ENCODE measurements around the gene SDSL.

The SDSL gene

DNA sequence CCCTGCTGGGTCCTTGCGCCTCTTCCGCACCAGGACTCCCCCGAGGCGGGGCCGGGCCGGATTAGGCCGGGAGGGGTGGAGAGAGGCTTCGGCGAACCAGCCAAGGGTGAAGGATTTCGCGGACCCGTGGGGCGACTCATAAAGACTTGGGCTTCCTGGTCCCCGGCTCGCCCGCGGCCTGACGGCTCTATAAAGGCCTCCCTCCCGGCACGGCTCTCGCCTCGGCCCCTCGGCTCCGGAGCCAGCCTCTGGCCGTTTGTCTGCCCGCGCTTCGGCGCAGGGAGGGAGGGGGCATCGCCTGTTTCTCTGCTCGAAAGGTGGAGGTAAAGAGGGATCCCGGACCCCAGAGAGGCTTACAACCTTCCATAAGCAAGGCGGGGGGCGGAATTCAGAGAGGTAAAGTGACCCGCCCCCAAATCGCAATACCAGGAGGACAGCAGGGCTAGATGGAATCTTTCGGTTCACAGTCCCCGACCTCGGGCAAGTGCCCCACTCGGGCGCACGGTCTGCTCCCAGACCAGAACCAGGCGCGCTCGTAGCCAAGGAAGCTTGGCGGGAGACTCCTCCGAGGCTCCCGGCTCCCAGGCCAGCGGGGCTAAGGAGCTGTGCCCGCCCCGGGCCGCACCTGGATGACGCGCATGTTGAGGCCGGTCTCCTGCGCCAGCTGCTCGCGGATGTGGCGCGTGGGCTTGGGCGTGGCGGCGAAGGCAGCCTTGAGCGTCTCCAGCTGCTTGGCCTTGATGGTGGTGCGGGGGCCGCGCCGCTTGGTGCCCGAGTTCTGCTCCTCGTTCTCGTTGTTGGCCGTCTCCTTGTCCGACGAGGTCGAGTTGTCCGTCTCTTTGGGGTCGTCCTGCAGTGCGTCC, 45.6 kb downstream of the SDSL start:
- DNase-seq (ENCODE audit: low read depth in 2 of 3, low spot score in 1 of 3) = no peak

GRCh38 chr12:113468365-113469223, 46.4 kb downstream of the SDSL start:
- DNase-seq (ENCODE audit: low read depth in 2 of 3, low spot score in 1 of 3) = no peak

- no peak for DNase-seq (ENCODE audit: low read depth in 2 of 3, low spot score in 1 of 3)
These were observed 47.2 kb downstream of the SDSL start for GRCh38 chr12:113469224-113469948.

DNA sequence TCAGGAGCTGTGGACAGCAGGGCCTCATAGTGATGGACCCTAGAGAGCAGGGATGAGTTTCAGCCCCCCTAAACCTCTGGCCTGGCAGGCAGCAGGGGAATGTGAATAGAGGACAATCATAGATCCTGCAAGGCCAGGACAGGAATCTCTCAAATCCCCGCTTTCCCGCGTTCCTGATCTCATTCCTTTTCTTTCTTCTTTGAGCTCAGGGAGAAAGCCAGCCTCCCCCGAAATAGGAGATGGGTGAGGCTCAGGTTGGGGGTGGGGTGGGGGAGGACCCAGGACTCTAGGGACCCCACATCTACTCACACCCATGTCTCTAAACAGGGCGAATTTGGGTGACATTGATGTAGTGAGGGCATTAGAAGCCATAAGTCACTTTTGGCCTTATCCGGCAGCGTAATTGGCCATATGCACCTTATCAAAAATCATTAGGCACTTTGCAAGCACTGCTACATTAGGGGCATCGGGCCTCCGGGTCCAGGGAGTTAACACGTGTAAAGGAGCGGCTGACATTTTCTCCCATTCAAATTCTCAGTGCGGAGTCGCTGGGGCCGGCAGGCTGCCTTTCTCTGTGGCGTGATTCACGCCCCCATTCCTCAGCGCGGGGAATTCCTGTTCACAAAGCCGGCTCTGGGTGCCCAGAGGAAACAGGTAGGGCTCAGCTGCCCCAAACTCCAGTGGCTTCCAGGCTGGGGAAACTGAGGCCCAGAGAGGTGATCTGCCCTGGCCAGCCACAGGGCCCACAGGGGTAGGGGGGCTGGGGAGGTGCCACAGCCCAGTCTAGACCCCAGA, 48.0 kb downstream of the SDSL start:
- DNase-seq (ENCODE audit: low read depth in 2 of 3, low spot score in 1 of 3) = no peak

- no peak for DNase-seq (ENCODE audit: low read depth in 2 of 3, low spot score in 1 of 3)
These were observed 48.9 kb downstream of the SDSL start for GRCh38 chr12:113470871-113471618.

DNA sequence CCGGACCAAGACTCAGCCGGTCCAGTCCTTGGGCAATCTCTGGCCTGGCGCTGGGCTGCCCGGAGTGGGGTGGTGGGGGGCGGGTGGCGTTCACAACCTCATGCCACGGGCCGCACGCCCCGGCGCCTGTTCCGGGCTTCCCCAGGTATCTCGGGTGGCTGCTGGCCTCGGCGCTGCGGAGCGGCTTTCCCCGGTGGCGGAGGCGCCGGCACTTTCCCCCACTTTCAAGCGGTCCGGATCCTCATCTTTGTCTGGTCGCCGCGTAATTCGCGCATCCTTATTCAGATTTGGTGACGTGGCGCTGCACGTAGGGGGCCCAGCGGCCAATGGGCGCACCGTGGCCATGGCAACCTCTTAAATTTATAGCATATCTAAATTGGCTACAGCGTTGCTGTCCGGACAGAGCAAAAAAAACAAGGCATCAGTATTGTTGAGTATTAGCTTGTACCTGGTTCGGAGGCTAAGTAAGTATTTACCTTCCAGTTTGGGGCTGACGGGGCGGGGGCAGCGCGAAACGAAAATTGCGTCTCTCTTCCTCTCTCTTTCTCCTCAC, 49.5 kb downstream of the SDSL start, which contains the start of gene LHX5:
TSS of gene LHX5 (minus strand) at position 253 of the 553 bp plus-strand sequence. CDS start 373 bp downstream, outside the sequence.
- no peak for DNase-seq (ENCODE audit: low read depth in 2 of 3, low spot score in 1 of 3)

DNA sequence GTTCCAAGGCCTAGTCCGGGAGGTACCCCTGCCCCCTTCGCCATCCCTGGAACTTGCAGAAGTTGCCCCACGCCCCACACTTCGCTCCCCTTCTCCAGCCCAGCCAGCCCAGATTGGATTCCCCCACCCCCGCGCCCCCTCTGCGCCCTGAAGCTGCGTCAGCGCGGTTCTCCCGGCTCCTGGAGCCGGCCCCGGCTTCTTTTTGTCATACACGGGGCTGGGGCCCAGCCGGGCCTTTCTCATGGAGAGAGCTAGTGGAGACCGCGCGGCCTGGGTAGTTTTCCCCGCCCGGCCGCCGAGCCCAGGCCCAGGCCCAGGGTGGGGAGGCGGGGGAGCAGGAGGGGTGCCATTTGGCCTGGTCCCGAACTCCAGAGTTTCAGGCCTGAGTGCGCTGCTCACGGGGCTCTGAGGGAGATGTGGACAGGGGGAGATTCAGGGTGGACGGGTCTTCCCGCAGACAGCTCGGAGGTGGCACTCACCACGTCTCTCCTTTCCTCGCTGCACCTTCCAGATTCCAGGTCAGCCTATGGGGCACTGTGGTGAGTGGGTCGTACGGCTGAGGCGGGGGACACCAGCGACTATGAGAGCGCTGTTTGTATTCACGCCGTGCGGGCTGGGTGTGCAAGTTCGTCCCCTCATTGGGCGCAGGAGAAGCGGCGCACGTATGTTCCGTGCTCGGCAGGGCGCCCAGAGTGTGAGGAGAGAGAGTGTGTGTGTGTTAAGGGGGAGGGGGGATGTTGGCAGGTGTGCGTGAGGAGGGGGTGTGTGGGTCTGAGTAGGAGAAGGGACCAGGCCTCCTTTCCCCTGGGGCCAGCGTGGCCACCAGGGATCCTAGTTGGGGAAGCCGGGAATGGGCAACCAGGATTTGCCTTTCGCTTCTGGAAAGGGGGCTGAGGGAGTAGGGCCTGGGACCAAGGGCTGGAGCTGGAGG, 50.3 kb downstream of the SDSL start:
- no peak for DNase-seq (ENCODE audit: low read depth in 2 of 3, low spot score in 1 of 3)

- DNase-seq (ENCODE audit: low read depth in 2 of 3, low spot score in 1 of 3) = no peak
These were observed 51.2 kb downstream of the SDSL start for GRCh38 chr12:113473400-113473799.

GRCh38 chr12:113473942-113474341, 51.8 kb downstream of the SDSL start:
- DNase-seq (ENCODE audit: low read depth in 2 of 3, low spot score in 1 of 3) = no peak

GRCh38 chr12:113474635-113475436, 52.7 kb downstream of the SDSL start:
- DNase-seq (ENCODE audit: low read depth in 2 of 3, low spot score in 1 of 3) = no peak

GRCh38 chr12:113475451-113476175, 53.4 kb downstream of the SDSL start:
- DNase-seq (ENCODE audit: low read depth in 2 of 3, low spot score in 1 of 3) = no peak

DNA sequence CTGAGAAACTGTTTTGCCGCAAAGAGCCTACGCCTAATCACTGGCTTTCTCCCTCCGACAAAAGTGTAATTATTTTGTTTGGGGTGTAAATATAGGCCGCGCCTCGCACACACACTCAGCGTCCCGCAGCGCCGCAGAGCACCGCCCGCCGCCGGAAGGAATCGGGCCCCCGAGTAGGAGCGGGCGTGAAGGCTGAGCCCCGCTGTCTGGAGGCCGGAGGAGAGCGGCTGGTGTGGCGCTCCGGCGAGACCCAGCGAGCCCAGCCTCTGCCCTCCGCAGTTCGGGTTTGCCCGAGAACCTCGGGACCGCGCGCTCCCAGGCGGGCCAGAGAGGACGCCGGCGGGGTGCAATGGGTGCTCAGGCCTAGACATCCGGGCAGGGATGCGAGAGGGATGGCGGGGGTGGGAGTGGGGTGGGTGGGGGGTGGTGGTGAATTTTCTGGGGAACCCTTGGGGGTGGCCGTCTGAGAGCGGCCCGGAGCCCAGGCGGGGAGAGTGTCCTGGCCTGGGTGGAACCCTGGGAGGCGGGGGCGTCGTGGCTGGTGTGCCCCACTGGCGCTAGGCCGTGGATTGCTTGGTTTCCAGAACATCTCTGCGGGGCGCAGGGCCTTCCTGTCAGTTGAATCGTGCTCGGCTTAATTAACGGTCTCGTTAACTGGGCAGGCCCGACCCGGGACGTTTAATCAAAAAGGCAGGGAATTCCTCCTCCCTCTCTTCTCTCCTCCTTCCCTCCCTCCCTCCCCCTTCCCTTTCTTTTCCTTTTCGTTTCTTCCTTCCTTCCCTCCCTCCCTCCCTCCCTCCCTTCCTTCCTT, 54.2 kb downstream of the SDSL start:
- DNase-seq (ENCODE audit: low read depth in 2 of 3, low spot score in 1 of 3) = no peak

DNA sequence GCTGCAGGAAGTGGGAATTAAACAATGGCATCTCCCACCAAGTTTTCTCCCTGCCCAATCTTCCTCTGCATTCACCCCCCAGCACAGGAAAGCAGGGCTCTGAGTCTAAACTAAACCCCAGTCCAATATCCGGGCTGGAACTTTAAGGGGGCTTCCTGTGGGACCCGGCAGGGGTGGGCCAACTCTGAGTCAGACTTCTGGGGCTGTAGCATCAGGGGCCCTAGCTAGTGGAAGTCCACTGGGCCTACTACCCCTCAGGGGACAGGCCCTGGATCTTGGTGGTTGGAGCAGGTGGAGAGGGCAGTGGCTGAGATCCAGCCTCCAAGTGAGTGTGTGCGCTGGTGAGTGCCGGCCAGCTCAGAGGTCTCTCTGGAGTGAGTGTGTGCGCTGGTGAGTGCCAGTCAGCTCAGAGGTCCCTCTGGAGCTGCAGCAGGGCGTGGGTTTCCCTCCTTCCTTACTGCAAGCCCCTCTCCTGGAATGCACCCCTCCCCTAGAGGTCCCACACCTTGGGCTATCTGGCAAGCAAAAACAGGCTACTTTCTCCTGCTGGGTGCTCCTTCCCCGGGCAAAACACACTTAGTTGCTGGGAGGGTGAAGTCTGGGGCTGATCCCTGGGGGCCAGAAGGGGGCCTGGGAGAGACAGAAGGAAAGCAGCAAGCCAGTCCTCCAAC, 55.1 kb downstream of the SDSL start:
- DNase-seq (ENCODE audit: low read depth in 2 of 3, low spot score in 1 of 3) = no peak

DNA sequence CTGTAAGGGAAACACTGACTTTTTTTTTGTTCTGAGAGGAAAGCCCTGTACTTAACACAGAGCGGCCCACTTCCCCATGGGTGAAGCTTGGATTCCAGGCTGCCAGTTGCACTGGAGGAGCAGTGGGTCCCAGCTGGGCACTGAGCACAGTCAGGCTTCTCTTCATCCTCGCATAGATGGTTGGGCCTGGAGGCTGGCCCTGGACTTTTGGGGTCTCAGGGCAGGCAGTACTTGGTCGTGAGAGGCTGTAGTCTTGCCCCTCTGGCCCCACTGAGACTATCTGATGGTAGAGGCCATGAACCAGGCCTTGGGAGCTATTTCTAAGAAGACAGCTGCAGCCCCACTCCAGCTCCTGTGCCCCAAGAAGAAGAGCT, 55.6 kb downstream of the SDSL start:
- no peak for DNase-seq (ENCODE audit: low read depth in 2 of 3, low spot score in 1 of 3)

GRCh38 chr12:113478351-113479011, 56.3 kb downstream of the SDSL start:
- no peak for DNase-seq (ENCODE audit: low read depth in 2 of 3, low spot score in 1 of 3)
